IPS-20b (cell line): ENCODE results near the gene EXTL1.

Experiments
- H3K27ac ChIP-seq: one replicate; pipeline ENCODE4 v1.5.1; 2013; ENCODE audit warnings: low read length
- H3K27me3 ChIP-seq: 2 replicates; pipeline ENCODE4 v1.6.1; 2013; ENCODE audit warnings: mild to moderate bottlenecking, low read length, inconsistent platforms; ENCODE audit not compliant: insufficient read depth
- H3K36me3 ChIP-seq: 2 replicates; pipeline ENCODE4 v1.6.1; 2013; ENCODE audit warnings: low read depth, mild to moderate bottlenecking, inconsistent platforms, low read length, moderate library complexity; ENCODE audit not compliant: insufficient read depth
- H3K4me1 ChIP-seq: 2 replicates; pipeline ENCODE4 v1.6.1; 2013; ENCODE audit warnings: mild to moderate bottlenecking, control low read depth, inconsistent platforms, low read length, moderate library complexity; ENCODE audit not compliant: insufficient read depth
- H3K4me3 ChIP-seq: 2 replicates; pipeline ENCODE4 v1.5.1; 2013; ENCODE audit warnings: mild to moderate bottlenecking, low read length, inconsistent platforms
- H3K9ac ChIP-seq: 2 replicates; pipeline ENCODE4 v1.6.1; 2013; ENCODE audit warnings: low read depth, mild to moderate bottlenecking, inconsistent platforms, low read length, moderate library complexity
- H3K9me3 ChIP-seq: 2 replicates; pipeline ENCODE4 v1.6.1; 2013; ENCODE audit warnings: mild to moderate bottlenecking, low read depth, low read length, inconsistent platforms; ENCODE audit not compliant: insufficient read depth

EXTL1 gene

DNA sequence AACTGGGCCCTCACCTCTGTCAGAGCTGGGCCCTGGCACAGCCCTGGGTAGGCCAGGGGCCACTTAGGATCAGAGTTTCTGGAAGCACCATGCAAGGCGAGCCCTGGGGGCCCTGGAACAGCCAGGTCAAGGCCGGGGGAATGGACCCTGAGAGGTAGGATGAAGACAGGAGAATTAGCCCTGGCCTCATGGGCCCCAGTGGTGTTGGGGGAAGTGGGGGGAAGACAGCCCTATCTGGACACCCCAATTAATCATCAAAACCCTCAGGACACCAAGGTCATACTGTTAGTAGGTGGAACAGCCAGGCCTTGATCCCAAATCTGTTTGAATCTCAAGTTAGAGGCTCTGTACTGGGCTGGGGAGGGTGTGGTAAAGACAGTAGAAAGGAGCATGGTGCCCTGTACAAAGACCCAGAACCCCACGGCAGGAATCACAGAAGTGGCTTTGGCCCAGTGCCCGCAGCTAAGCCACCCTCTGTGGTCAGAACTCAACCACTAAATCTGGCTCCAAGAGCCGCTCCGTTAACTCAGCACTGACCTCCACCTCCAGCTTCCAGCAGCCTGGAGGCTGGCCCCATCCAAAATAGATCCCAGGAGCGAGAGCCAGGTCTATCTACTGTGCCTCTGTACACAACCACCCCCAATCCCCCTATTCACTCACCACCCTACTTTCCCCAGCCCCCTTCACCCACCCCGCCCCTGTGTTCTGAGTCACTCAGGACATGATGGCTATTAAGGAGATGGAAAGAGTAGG is 59.9 kb downstream of the EXTL1 start:
- H3K4me3 ChIP-seq, result no peak overlapping the region
- no peak overlapping the region for H3K27ac ChIP-seq
- peaks cover 12% of the 10 kb centered on the region; the same call in 1 of the 2 replicates for H3K27me3 ChIP-seq
- H3K9ac ChIP-seq, result no peak overlapping the region
- no peaks in the 10 kb centered on the region for H3K9me3 ChIP-seq
- peaks cover 7% of the 10 kb centered on the region; the same call in 1 of the 2 replicates for H3K4me1 ChIP-seq
- H3K36me3 ChIP-seq, result no peaks in the 10 kb centered on the region

DNA sequence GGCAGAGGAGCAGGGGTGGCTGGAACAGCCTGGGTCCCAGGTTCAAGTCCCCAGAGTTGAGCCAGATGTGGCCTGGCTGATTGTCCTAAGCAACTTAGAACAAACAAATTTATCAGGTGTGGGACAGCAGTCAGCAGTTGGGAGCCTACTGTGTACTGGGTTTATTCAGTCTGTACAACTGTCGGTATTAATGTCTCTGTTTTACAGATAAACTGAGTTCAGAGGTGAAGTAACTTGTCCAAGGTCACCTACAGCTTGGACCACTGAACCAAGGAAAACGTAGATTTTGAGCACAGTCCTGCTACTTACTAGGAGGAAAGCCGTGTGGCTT is 60.4 kb downstream of the EXTL1 start:
- peaks cover 7% of the 10 kb centered on the region; the same call in 1 of the 2 replicates for H3K4me1 ChIP-seq
- no peak overlapping the region for H3K27ac ChIP-seq
- H3K9me3 ChIP-seq, result no peaks in the 10 kb centered on the region
- H3K9ac ChIP-seq, result no peak overlapping the region
- peaks cover 12% of the 10 kb centered on the region; the same call in 1 of the 2 replicates for H3K27me3 ChIP-seq
- no peak overlapping the region for H3K4me3 ChIP-seq
- H3K36me3 ChIP-seq, result no peaks in the 10 kb centered on the region

DNA sequence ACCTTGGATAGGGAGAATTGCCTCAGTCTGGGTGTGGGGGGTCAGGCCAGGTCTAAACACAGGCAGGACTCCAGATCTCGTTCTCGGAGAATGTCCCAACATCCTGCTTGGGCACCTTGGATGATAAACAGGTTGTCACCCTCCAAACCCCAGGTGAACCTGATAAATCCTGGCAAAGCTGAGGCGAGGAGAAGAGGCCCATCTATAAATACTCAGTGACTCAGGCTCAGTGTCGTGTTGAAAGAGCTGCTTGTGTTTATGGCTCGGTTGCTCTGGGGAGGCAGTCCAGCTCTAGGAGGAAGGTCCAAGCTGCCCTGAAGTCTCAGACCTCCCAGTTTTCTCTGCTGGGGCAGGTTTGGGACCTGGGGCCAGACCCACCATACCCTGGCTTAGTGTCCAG is 61.6 kb downstream of the EXTL1 start:
- Histone ChIP-seq H3K36me3 (no peaks in the 10 kb centered on the region), H3K27ac (no peak overlapping the region), H3K9me3 (no peaks in the 10 kb centered on the region), H3K9ac (no peak overlapping the region), H3K27me3 (peaks cover 12% of the 10 kb centered on the region; the same call in 1 of the 2 replicates), H3K4me3 (no peak overlapping the region), H3K4me1 (peaks cover 7% of the 10 kb centered on the region; the same call in 1 of the 2 replicates)

DNA sequence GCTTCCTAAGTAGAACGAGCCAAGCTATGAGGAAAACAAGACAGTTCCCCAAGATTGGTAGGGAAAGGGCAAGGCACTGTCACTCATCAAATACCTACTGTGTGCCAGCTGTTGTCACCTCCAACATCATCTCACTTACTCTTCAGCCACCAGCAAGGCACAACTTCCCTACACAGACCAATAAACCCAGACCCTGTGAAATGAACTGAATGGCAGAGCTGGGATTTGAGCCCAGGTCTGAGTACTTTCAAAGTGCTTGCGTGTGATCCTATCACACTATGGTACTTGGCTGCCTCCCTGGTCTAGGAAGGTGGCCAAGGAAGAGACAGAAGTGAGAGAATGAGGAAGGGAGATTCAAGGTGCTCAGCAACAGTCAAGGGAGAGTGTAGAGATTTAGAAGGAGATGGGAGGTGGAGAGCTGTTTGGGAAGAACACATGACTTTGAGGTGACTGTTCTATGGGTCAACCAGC is 62.6 kb downstream of the EXTL1 start:
- Histone ChIP-seq H3K27me3 (peaks cover 12% of the 10 kb centered on the region; the same call in 1 of the 2 replicates), H3K36me3 (no peaks in the 10 kb centered on the region), H3K27ac (no peak overlapping the region), H3K4me3 (no peak overlapping the region), H3K9ac (no peak overlapping the region), H3K4me1 (peaks cover under 1% of the 10 kb centered on the region; the same call in 1 of the 2 replicates), H3K9me3 (no peaks in the 10 kb centered on the region)

DNA sequence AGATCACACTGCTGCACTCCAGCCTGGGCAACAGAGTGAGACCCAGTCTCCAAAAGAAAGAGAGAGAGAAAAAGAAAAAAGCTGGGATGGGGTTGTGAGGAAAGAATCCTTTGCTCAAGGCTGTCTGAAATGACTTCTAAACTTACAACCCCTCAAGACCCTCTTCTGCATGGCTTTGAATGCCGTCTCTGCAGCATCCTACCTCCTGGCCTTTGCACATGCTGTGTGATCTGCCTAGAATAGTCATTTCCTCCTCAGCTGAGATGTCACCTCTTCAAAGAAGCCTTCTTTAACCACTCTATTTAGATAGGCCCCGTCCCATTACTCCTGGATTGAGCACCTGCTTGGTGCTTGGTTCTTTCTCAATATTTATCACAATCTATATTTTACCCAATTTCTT is 63.3 kb downstream of the EXTL1 start:
- peaks cover 12% of the 10 kb centered on the region; the same call in 1 of the 2 replicates for H3K27me3 ChIP-seq
- no peaks in the 10 kb centered on the region for H3K9me3 ChIP-seq
- no peak overlapping the region for H3K4me3 ChIP-seq
- no peak overlapping the region for H3K9ac ChIP-seq
- H3K4me1 ChIP-seq, result no peaks in the 10 kb centered on the region
- H3K36me3 ChIP-seq, result no peaks in the 10 kb centered on the region
- no peak overlapping the region for H3K27ac ChIP-seq
